GM13977 (cell line): ENCODE measurements around the gene GGACT.

Experiments used
- DNase-seq: peaks from one replicate; pipeline ENCODE4 v3.0.0; 2012; ENCODE audit warnings: low spot score
- CTCF ChIP-seq: IDR thresholded peaks from 2 replicates; pipeline ENCODE4 v1.5.1; 2012; ENCODE audit warnings: mild to moderate bottlenecking, control low read depth; ENCODE audit not compliant: insufficient read depth; ENCODE audit errors: extremely low read depth, missing control alignments
- in situ Hi-C: fragments of 300-500 bp; cut with MboI; formaldehyde crosslinking; loops from one replicate; pipeline ENCODE4 v1.12.0; 2022; ENCODE audit warnings: low sequenced_read_pairs, low pct_unique_long_range_greater_than_20kb, mixed read lengths, inconsistent platforms; ENCODE audit not compliant: unreplicated experiment

The GGACT gene

DNA sequence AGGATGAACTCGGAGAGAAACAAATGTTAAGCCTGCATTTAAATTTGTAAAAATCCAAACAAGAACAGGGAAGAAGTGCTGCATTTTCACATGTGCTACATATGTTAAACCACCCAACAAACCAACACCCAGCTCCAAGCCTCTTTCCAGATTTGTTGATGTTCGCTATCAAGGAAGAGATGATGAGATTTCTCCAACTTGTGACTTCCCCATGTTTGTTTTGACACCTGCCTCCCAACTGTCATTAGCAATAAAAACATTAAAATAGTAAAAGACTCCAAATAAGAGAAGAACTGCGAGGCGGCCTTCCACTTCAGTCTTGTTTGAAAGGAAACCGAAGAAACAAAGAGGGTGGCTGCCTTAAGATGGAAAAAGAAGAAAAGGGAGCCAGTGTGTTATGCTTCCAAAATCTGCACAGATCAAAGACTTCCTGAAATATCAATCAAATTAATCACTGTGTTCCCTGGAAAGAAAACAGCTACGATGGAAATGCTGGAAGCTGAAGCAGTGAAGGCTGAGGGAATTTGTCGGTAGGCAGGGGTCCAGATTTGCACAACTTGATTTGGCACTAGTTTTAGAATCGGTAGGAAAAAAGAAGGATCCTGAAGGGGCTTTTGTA, 14.0 kb upstream of the GGACT start:
- TF ChIP-seq CTCF = no peak
- in situ Hi-C loops = no loop called here

DNA sequence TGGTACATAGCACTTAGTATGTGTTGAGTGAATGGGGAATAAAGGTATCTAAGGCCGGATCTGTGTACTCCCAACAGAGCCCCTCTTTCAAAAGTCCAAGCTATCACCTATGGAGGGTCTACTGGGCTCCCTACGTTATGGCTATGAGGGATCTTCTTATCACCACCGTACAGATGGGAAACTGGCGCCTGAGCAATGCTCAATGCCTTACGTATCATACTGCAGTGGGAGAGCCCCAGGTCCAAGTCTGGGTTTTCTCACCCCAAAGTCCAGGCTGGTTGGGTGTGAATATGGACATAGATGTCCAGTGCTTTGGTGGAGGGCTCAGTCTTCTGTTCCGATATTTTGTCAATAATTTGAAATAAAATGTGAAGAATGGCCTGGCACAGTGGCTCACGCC, 13.1 kb upstream of the GGACT start:
- DNase-seq = no peak
- in situ Hi-C loops = no loop called here
- TF ChIP-seq CTCF = no peak

More for the DNA sequence above, 14.0 kb upstream of the GGACT start:
- no peak for DNase-seq

DNA sequence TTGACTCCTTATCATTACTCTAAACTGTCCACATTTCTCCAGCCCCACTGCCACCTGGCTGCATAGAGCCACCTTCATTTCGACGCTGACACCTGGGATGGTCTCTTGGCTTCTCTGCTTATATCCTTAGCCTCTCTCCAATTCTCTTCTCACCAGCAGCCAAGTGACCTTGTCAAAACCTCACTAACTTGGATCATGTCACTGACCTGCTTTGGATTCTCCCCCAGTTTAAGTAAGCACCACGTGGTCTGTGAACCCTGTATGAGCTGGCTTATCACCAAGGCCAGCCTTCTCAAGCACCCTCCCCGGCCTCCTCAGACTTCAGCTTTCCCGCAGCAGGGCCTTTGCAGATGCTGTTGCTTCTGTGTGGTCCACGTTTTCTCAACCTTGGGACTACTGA, 12.3 kb upstream of the GGACT start:
- DNase-seq = no peak
- in situ Hi-C loops = no loop called here
- no peak for TF ChIP-seq CTCF

DNA sequence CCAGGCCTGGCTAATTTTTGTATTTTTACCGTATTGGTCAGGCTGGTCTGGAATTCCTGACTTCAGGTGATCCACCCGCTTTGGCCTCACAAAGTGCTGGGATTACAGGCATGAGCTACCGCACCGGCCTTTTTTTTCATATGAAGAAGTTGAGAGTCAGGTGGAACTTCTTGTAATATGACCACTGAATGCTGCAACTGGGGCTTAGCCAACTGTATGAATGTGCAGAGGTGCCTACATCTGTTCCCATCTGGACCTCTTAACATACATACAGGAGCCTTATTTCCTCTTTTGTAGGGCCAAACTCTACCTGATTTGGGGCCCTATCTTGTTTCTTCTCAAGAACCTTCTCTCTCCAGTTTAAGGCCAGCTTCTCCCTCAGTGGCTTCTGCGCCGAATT, 11.9 kb upstream of the GGACT start:
- TF ChIP-seq CTCF = no peak
- no peak for DNase-seq
- in situ Hi-C loops = no loop called here

GRCh38 chr13:100597253-100597652, 8.7 kb upstream of the GGACT start:
- in situ Hi-C loops = loop anchor here (25.0 kb wide), 1 partner anchor 515 kb away; no protein-coding TSS in a partner anchor
- TF ChIP-seq CTCF = no peak
- no peak for DNase-seq

DNA sequence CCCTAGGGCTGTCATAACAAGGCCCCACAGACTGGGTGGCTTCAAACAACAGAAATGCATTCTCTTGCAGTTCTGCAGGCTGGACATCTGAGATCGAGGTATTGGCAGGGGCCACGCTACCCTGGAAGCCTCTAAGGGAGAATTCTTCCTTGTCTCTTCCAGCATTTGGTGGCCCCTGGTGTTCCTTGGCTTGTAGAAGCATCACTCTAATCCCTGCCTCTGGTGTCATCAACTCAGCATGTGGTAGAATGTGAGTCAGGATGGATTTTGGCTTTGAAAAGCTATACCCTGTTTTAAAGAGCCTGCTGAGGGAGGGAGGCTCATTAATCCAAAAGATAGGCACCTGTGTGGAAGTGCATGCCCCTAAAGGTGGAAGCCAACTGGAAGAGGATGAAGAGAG, 7.9 kb upstream of the GGACT start:
- in situ Hi-C loops = loop anchor here (25.0 kb wide), 1 partner anchor 516 kb away; no protein-coding TSS in a partner anchor
- TF ChIP-seq CTCF = no peak
- no peak for DNase-seq

GRCh38 chr13:100594731-100595130, 6.1 kb upstream of the GGACT start:
- TF ChIP-seq CTCF = peak; percentile 25
- in situ Hi-C loops = loop anchor here (25.0 kb wide), 1 partner anchor 518 kb away; no protein-coding TSS in a partner anchor
- DNase-seq = no peak
